Smooth muscle cell of the brain vasculature (primary cell): Measurements from ENCODE around the gene DBI.
"Not testable (repeated sequence)": the region's sequence is repeated elsewhere in the genome, so short reads cannot be mapped to it uniquely, and the experiment has no call there.

ENCODE experiments used
- DNase-seq: peaks from one replicate; pipeline ENCODE4 v3.0.0-alpha.2; 2012; ENCODE audit warnings: low read depth, low spot score

The DBI gene

GRCh38 chr2:119402106-119402505, 35.3 kb downstream of the DBI start:
- no peak for DNase-seq

DNA sequence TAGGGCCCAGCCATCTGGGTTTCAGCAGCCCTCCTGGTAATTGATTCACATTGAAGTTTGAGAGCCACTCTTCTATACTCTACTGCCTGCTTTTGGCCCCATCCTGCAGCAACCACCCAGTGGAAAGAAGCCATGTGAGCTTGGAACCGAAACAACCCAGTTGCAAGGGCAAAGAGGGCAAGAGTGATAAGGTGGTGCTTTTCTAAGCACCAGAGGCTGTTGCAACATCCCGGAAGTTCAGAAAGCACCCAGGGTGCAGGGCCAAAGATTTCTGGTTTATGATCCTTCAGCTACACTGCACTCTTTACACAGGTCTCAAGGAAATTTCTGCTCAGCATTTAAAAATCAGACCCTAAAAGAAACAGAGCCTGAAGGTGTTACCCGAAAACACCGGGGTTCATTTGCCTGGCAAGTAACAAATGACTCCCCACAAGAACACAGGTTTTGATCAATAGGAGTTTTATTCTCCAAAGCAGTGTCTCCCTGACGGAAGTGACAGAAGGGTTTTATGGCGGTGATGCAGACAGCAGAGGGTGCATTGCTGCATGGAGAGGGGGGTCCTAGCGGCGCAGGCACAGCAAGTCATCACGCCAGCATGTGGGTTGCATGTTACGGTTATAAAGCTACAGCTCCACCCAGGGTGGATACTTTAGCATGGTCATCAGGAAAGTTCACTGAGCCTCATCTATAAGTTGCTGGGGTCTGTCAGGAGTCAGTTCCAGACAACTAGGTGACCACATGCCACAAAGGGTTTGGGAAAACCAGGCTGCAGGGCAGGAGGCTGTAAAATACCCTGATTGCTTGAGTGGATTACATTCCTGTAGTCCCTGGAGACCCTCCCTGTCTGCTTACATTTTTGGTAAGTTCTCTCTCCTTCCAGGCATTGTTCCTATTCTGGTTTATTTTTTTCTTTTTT, 36.1 kb downstream of the DBI start:
- no peak for DNase-seq

- not testable (repeated sequence) for DNase-seq
Observed at GRCh38 chr2:119403618-119404017, 36.8 kb downstream of the DBI start.

- DNase-seq: no peak
Observed at GRCh38 chr2:119405151-119405550, 38.4 kb downstream of the DBI start.

- peak; percentile 36 for DNase-seq
Observed at GRCh38 chr2:119407430-119408220, 40.8 kb downstream of the DBI start.

GRCh38 chr2:119408221-119408619, 41.4 kb downstream of the DBI start:
- no peak for DNase-seq

GRCh38 chr2:119409506-119409905, 42.7 kb downstream of the DBI start:
- DNase-seq: no peak

GRCh38 chr2:119414894-119415293, 48.1 kb downstream of the DBI start:
- DNase-seq: no peak

GRCh38 chr2:119415630-119416029, 48.9 kb downstream of the DBI start:
- no peak for DNase-seq

DNA sequence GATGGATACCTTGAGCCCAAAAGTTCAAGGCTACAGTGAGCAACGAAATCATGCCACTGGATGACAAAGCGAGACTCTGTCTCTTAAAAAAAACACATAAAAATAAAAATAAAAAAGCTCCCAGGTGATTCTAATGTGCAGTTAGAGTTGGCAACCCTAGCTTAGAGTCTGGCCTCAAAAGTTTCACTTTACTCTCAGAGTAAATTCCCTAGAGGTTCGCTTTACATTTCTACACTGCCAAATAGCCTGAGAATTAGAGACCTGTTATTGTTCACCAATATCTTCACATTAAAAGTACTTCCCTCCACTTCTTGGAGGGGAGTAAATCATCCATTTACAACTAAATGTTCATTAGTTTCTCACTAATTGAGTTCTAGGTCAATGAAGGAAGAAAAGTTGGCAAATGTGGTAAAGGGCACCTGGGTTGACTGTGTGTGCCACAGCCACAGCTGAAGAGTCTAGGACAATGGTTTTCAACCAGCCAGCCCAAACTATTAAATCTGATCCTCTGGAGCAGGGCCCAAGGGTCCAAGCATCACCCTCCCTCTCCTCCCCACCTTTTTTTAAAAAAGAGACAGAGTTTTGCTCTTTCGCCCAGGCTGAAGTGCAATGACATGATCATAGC, 49.6 kb downstream of the DBI start:
- no peak for DNase-seq

DNA sequence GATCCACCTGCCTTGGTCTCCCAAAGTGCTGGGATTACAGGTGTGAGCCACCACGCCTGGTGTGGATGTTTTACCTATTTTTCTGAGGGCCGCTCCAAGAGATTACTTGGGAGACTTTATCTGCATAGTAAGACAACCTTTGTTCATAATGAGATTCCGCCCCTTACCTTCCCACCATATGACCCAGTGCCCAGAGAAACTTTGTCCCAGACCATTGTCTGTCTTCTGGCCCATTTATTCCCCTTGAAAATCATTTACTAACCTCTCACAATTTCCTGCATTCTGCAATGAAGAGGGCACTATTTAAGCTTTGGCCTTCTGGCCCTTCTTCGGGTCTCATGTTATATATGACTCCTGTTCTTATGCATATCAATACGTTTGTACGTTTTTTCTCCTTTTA, 51.1 kb downstream of the DBI start:
- DNase-seq: no peak

DNA sequence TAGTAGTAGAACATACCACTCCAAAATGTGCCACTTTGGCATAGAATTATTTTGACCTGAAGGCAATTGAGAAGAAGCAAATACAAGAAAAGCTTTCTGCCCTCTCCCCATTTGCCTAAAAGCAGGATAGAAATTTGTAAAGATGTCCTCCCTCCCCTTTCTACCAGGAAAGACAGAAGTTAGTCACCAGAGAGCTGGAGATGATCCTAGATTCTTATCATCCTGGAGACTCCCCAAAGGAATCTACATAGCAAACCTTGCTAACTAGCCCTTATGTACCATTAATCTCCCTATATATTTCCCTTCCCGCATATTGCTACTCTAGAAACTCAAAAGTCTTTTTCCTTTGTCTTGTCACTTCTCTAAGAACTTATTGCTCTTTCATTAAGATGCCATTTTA, 52.3 kb downstream of the DBI start:
- no peak for DNase-seq

DNA sequence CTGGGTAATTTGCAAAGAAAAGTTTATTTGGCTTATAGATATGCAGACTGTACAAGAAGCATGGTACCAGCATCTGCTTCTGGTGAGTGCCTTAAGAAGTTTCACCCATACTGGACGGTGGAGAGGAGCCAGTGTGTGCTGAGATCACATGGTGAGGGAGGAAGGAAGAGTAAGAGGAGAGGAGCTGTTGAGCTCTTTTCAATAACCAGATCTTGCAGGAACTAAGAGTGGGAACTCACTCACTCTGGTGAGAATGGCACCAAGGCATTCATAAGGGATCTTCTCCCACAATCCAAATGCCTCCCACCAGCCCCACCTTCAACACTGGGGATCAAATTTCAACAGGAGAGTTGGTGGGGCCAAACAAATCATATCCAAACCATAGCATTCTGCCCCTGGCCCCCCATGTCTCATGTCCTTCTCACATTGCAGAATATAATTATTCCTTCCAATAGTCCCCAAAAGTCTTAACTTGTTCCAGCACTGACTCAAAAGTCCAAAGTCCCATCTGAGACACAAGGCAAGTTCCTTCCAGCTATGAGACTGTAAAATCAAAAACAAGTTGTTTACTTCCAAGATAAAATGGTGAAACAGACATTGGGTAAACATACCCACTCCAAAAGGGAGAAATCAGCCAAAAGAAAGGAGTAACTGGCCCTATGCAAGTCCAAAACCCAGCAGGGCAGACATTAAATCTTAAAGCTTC, 53.2 kb downstream of the DBI start:
- DNase-seq: no peak

DNA sequence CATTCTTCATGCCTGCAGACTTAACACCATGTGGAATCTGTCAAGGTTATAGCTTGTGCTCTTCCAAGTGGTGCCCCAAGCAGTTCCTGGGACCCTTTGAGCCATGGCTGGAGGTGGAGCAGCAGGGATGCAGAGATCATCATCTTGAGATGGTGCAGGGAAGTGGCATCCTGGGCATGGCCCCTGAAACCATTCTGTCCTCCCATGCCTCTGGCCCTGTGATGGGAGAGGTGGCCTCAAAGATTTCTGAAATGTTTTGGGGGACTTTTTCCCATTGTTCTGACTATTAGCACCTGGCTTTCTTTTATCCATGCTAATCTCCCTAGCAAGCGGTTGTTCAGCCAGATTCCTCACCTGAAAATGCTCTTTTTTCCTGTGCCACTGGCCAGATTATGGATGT, 54.5 kb downstream of the DBI start:
- no peak for DNase-seq

DNA sequence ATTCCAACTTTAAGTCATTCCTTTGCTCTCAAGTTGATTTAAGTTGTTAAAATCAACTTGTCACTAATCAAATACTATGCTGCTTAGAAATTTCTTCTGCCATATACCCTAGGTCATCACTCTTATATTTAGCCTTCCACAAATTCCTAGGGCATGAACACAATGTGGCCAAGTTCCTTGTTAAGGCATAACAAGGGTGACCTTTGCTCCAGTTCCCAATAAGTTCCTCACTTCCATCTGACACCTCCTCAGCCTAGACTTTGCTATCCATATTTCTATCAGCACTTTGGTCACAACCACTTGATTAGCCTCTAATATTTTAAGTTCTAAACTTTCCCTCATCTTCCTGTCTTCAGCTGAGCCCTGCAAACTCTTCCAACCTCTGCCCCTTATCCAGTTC, 55.0 kb downstream of the DBI start:
- no peak for DNase-seq
